Suprapubic skin (tissue), 4 donors: ENCODE results near the gene ZBED1.

Experiments
- CTCF ChIP-seq, 2 donors: fragments of 200-600 bp in 1 of 2; fragments of 450-650 bp in 1 of 2; sonication (generic) in 1 of 2; IDR thresholded peaks; one replicate each; pipeline ENCODE4 v1.5.1; 2016 to 2019; ENCODE audit warnings: antibody characterized with exemption in 2 of 2, mild to moderate bottlenecking in 1 of 2, moderate library complexity in 1 of 2
- EP300 ChIP-seq: sonication (generic); formaldehyde crosslinking; IDR thresholded peaks from one replicate; pipeline ENCODE4 v1.6.1; 2017; ENCODE audit warnings: antibody characterized with exemption
- POLR2A ChIP-seq, 2 donors: fragments of 450-650 bp; IDR thresholded peaks; one replicate each; pipeline ENCODE4 v1.6.1; 2017; ENCODE audit warnings: antibody characterized with exemption in 2 of 2, mild to moderate bottlenecking in 2 of 2, moderate library complexity in 2 of 2
- POLR2AphosphoS5 ChIP-seq, 3 donors: sonication (generic); formaldehyde crosslinking; IDR thresholded peaks; one replicate each; pipeline ENCODE4 v1.6.1; 2017; ENCODE audit warnings: antibody characterized with exemption in 3 of 3

- TF ChIP-seq CTCF (IDR thresholded peaks at IDR 0.05) (no peak), POLR2AphosphoS5 (IDR thresholded peaks at IDR 0.05) (no peak), POLR2A (IDR thresholded peaks at IDR 0.05) (no peak), EP300 (no peak)
These were observed 25.6 kb downstream of the ZBED1 start for GRCh38 chrX:2474963-2475726.
